Natural killer cell (primary cell): Measurements from ENCODE around the gene ARHGAP11A. TPM values are rescaled to one million over a fixed set of nuclear protein-coding genes. Genes with fewer than 3 reads are reported as not detected.

Experiments used
- ATAC-seq, 3 donors: fragments of 150-1000 bp in 2 of 3; fragments of 200-7000 bp in 1 of 3; cut with Tn5 transposase; 1 replicate in 1 of 3; 2 replicates in 2 of 3; pipeline ENCODE4 v1.10.0; 2021; ENCODE audit warnings: mild to moderate bottlenecking in 2 of 3, moderate library complexity in 2 of 3
- DNase-seq, 2 donors: peaks; one replicate each; pipeline versions ENCODE4 v3.0.0 to v3.0.0-alpha.2; 2013 to 2021; ENCODE audit warnings: mixed read lengths in 1 of 2
- H3K27ac ChIP-seq: one replicate; pipeline ENCODE4 v1.5.1; 2013; ENCODE audit warnings: mild to moderate bottlenecking, low read length
- H3K27me3 ChIP-seq: one replicate; pipeline ENCODE4 v1.6.1; 2013; ENCODE audit warnings: low read length; ENCODE audit not compliant: control insufficient read depth, insufficient read depth
- H3K36me3 ChIP-seq: one replicate; pipeline ENCODE4 v1.6.1; 2013; ENCODE audit warnings: low read length; ENCODE audit not compliant: control insufficient read depth, insufficient read depth
- H3K4me1 ChIP-seq: one replicate; pipeline ENCODE4 v1.6.1; 2013; ENCODE audit warnings: low read length; ENCODE audit not compliant: control insufficient read depth, insufficient read depth
- H3K4me3 ChIP-seq: one replicate; pipeline ENCODE4 v1.5.1; 2013; ENCODE audit warnings: low read length
- H3K9me3 ChIP-seq: one replicate; pipeline ENCODE4 v1.6.1; 2013; ENCODE audit warnings: low read length; ENCODE audit not compliant: control insufficient read depth, insufficient read depth
- H3K27ac Mint-ChIP-seq, 2 donors: one replicate each; pipeline ENCODE4 v1.8.0; 2022; ENCODE audit warnings: mild to moderate bottlenecking in 2 of 2, mixed read lengths in 2 of 2, moderate library complexity in 1 of 2
- H3K27me3 Mint-ChIP-seq, 2 donors: one replicate each; pipeline ENCODE4 v1.8.0; 2022; ENCODE audit warnings: low read depth in 2 of 2, mixed read lengths in 2 of 2
- H3K36me3 Mint-ChIP-seq: one replicate; pipeline ENCODE4 v1.8.0; 2022; ENCODE audit warnings: mixed read lengths
- H3K4me1 Mint-ChIP-seq, 2 donors: one replicate each; pipeline ENCODE4 v1.8.0; 2022; ENCODE audit warnings: mixed read lengths in 2 of 2
- H3K4me3 Mint-ChIP-seq: one replicate; pipeline ENCODE4 v1.8.0; 2022; ENCODE audit warnings: mild to moderate bottlenecking, moderate library complexity, mixed read lengths
- H3K9me3 Mint-ChIP-seq, 2 donors: one replicate each; pipeline ENCODE4 v1.8.0; 2022; ENCODE audit warnings: mixed read lengths in 2 of 2
- CTCF ChIP-seq: fragments of 200-600 bp; IDR thresholded peaks from one replicate; pipeline ENCODE4 v1.8.0; 2022; ENCODE audit warnings: antibody characterized with exemption
- WGBS: methylation state at CpG from one replicate; pipeline ENCODE4 v1.1.7; 2013; ENCODE audit warnings: missing lambda C conversion rate; ENCODE audit not compliant: insufficient coverage; 5-methylcytosine and 5-hydroxymethylcytosine counted together
- intact Hi-C: fragments of 100-400 bp; cut with micrococcal nuclease; formaldehyde crosslinking; loops from one replicate; pipeline ENCODE4 v1.14.2; 2022
- total RNA-seq, 4 donors: library from RNA; stranded (reverse); fragments of 120-200 nt in 1 of 4; gene quantifications; one replicate each; pipeline versions ENCODE4 v1.2.3 to v1.2.4, GENCODE V29; 2013 to 2022

Gene ARHGAP11A
- total RNA-seq, 3 donors from 2014 or later (not counting 1 experiment from before 2014, with no cell fraction given) = 1.4 to 8.1 (median 5.6) TPM

- Mint-ChIP-seq H3K9me3 (no peaks in the 10 kb centered on the region), H3K27me3 (peaks cover 0 to 7% of the 10 kb centered on the region in 2 donors), H3K36me3 (peaks cover 8% of the 10 kb centered on the region), H3K4me3 (no peak overlapping the region), H3K27ac (no peak overlapping the region), H3K4me1 (peaks cover 9 to 10% of the 10 kb centered on the region in 2 donors)
- H3K4me1 ChIP-seq = peaks cover 3% of the 10 kb centered on the region
- no peak for ATAC-seq
- H3K27ac ChIP-seq = no peak overlapping the region
- H3K36me3 ChIP-seq = peaks cover 8% of the 10 kb centered on the region
- intact Hi-C loops = no loop called here
- DNase-seq = no peak
- H3K4me3 ChIP-seq = no peak overlapping the region
- H3K9me3 ChIP-seq = no peaks in the 10 kb centered on the region
- no peaks in the 10 kb centered on the region for H3K27me3 ChIP-seq
- WGBS = 89% methylated on average over 8 of the region's 8 CpGs
- TF ChIP-seq CTCF = no peak
Measured at GRCh38 chr15:32636908-32637567, 21.7 kb downstream of the ARHGAP11A start.

- H3K27me3 Mint-ChIP-seq = peaks cover 0 to 7% of the 10 kb centered on the region in 2 donors
- intact Hi-C loops = no loop called here
- Histone ChIP-seq H3K27ac (no peak overlapping the region), H3K36me3 (peaks cover 8% of the 10 kb centered on the region), H3K9me3 (no peaks in the 10 kb centered on the region), H3K4me1 (peaks cover 3% of the 10 kb centered on the region), H3K4me3 (no peak overlapping the region), H3K27me3 (no peaks in the 10 kb centered on the region)
- H3K27ac Mint-ChIP-seq = no peak overlapping the region
- DNase-seq = no peak
- TF ChIP-seq CTCF = no peak
- no peak for ATAC-seq
- H3K4me3 Mint-ChIP-seq = no peak overlapping the region
- H3K36me3 Mint-ChIP-seq = peaks cover 8% of the 10 kb centered on the region
- peaks cover 9 to 10% of the 10 kb centered on the region in 2 donors for H3K4me1 Mint-ChIP-seq
- WGBS = no CpG with 5 or more reads among the region's 1 CpG
- no peaks in the 10 kb centered on the region for H3K9me3 Mint-ChIP-seq
Measured at GRCh38 chr15:32637704-32638103, 22.4 kb downstream of the ARHGAP11A start.

GRCh38 chr15:32641517-32642059 lies 26.3 kb downstream of the ARHGAP11A start, which contains the start of gene SCG5:
SCG5 (plus strand) TSS chr15:32641710; CDS start chr15:32643593, 1,883 bp downstream.
- Mint-ChIP-seq H3K4me3 (peak within 1 kb of the TSS; percentile 25), H3K27me3 (peaks cover 0 to 7% of the 10 kb centered on the region in 2 donors), H3K4me1 (peaks cover 9 to 10% of the 10 kb centered on the region in 2 donors), H3K27ac (no peak within 1 kb of the TSS), H3K36me3 (peaks cover 5% of the 10 kb centered on the region), H3K9me3 (no peaks in the 10 kb centered on the region)
- no peak for ATAC-seq
- H3K4me1 ChIP-seq = peaks cover 3% of the 10 kb centered on the region
- no peaks in the 10 kb centered on the region for H3K9me3 ChIP-seq
- no peak for DNase-seq
- H3K36me3 ChIP-seq = no peaks in the 10 kb centered on the region
- no peak within 1 kb of the TSS for H3K4me3 ChIP-seq
- WGBS = 48% methylated on average over 22 of the region's 22 CpGs
- no peak within 1 kb of the TSS for H3K27ac ChIP-seq
- TF ChIP-seq CTCF = no peak
- intact Hi-C loops = no loop called here
- H3K27me3 ChIP-seq = no peaks in the 10 kb centered on the region
